Stimulated activated CD4-positive, alpha-beta T cell treated with anti-CD3 and anti-CD28 coated beads, Interleukin-2, amount 100 ng/mL, for 4 hours (primary cell): ENCODE results near the gene CADM1.

ENCODE experiments used
- DNase-seq: peaks from one replicate; pipeline ENCODE4 v3.0.0-alpha.2; 2020; ENCODE audit warnings: low read depth

The CADM1 gene

DNA sequence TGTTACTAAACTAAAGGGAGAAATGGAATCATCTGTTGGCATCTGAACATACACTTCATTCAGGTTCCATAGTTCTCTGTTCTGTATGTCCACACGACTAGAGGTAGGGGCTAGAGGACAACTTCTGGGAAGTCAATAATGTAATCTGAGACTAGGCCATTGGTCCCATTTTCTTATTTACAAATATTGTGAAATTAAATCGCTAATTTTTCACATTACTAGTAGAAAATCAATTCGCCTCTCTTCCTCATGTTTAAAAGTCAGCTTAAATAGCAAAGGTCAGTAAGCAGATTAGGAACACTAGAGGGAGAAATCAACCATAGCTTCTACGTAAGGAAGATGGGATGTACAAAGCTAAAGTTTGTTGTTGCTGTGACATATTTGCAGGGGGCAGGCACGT, 59.7 kb downstream of the CADM1 start:
- no peak for DNase-seq

DNA sequence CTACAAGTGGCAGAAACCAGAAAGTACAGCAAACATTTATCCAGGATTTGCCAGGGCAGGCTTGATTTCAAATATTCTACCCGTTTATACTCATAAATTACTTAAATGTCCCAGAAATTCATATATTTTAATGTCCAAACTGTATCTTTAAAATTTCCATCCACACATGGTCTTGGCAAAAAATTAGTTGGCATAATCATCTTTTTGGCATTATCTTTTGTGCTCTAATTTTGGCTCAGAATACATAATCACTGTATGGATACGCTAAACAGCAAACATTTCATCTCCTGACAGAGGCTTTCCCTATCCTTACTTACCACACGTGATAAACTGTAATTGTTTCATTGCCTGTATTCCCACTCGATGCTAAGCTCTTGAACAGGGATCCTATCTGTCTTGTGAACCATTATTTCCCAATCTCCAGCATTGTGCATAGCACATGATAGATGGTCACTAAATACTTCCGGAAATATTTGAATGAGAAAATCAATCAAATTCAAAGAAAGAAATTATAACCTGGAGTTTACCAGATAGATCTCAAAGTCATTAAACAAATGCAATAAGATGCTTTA, 64.2 kb downstream of the CADM1 start:
- DNase-seq = no peak

DNA sequence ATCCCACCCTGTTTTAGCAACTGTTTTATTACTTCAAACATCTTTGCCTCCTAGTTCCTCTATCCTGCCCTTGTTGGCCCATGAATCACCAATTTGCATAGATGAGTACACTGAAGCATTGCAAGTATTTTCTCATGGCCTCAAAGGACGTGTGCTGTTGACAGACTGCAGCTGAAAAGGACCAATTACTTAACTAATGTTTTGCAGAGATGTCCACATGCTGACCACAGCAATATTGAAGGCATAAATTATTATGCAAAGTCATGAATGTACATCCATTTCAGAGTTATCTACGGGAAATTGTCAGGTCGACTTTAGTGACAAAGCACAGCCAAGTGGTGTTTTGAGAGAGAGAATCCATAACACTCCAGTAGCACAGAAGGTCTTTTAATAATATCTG, 64.8 kb downstream of the CADM1 start:
- DNase-seq = no peak

DNA sequence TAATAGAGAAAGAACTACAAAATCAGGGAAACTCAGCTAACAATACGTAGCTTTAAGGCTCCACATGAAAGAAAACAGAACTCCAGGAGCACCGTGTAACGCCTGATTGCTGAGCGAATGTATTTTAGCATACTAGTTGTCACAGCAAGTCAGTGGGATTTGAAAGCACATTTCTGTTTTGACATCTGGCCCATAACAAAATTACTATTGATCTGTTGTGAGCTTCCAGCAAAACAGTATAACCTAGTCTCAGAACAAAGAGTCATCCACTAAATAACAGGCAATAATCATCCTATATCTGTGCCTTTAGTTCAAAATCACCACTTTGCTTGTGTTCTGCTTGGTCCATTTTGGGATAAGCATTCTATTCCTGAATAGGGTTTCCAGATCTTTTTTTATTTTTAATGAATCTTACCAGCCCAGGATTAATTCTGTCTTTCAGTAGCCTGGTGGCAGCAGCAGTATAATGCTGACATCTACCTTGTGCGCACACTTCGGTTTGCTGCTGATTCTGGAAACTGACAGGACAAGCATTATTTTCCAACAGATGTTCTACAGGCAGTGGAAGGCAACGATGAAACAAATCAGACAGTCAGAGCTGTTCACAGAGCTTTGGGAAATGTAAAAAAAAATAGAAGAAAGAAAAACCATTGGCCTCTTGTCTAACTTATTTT, 66.2 kb downstream of the CADM1 start:
- no peak for DNase-seq

DNA sequence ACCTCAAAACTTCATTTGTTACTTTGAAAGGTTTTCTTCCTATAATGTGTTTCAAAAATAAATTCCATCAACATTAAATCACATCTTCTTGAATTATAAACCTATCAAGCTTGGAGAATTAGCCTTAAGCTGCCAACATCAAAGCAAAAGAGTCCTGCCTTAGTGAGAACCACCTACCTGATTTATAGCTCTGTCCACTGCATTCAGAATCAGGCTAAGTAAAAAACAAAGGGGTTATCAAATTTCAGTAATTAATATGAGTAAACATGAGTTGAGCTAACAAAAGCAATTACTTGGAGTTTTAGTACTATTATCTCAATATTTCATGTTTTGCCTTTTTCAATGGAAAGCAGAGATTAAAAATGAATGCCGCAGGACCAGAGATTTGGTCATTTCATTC, 73.9 kb downstream of the CADM1 start:
- DNase-seq = no peak

DNA sequence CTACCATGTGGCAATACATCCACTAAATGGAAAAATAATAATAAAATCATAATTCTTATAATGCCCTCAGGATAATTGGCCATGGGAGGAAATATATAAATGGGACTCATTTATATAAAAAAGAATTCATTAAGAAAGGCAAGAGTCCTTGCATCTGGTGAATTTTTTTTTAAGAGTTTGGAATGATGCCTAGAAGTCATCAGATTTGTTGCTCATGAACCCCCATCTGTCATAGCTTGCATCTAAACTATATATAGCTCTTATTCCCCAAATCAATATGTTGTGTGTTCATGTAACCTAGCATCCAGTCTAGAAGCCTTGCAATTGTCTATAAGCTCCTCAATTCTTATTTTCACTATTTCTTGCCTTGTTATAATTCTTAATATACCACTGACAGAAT, 75.9 kb downstream of the CADM1 start:
- no peak for DNase-seq

DNA sequence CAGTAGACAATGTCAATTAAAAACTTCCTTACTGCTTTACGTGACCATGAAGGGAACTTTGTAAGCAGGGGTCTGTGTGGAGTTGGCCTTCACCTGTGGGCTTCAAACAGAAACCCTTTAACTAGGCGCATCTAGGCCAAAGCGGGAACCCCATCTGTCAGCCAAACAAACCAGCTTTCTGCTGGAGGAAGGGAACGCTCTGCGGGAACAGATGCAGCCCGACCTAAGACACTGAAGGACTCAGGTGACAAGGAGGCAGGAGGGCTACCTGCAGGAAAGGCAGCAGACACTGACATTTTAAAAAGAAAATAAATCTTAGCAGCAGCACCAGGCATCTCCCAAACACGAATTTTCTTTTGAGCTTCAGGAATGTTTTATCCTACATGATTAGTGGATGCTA, 78.4 kb downstream of the CADM1 start:
- DNase-seq = no peak

DNA sequence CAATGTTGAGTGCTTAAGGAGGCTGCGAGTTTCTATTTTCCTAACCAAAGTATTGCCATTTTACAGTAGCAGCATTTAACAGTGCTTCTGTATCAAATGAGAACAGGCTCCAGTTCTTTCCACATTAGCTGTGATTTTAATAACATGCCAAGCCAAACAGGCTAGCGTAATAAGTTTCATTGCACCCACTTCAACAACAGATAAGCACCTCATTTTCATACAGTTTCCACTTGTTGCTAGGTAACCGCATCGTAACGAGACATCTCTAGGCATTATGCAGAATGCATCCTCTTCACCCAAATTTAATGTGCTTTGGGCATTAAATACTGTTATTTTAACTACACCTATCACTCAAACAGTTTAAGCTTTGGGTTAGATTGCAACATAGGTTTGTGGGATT, 79.0 kb downstream of the CADM1 start:
- DNase-seq = no peak

DNA sequence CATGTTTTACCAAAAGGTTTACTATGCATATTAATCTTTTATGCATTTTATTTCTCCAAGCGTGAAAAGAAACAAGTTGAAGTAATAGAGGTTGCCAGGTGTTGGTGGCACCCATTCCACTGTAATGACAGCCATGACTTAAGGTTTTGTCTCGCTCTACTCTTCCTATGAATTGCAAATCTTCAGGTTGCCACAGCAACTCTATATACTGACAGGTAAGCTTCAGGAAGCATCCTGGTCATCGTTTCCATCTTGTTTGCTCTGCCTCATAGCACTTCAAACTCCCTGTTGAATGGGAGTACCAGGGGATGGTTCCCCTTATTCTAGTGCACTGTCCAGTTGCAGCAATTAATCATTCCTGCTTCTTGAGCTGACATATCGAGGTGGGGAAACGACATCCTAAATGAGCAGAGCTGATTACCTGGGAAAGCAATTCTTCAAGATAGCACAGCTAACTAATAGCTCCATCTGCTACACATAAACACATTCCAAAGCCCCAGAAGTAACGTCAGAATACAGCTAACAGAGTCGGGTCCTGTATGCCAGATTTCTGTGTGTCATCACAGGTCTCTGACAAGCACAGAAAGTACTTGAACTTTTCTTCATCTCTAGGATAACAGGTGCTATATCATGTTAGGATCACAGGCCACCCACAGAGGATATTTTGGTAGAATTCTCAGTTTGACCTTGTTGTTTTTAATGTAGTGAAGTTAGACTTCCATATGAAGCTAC, 80.3 kb downstream of the CADM1 start:
- no peak for DNase-seq

DNA sequence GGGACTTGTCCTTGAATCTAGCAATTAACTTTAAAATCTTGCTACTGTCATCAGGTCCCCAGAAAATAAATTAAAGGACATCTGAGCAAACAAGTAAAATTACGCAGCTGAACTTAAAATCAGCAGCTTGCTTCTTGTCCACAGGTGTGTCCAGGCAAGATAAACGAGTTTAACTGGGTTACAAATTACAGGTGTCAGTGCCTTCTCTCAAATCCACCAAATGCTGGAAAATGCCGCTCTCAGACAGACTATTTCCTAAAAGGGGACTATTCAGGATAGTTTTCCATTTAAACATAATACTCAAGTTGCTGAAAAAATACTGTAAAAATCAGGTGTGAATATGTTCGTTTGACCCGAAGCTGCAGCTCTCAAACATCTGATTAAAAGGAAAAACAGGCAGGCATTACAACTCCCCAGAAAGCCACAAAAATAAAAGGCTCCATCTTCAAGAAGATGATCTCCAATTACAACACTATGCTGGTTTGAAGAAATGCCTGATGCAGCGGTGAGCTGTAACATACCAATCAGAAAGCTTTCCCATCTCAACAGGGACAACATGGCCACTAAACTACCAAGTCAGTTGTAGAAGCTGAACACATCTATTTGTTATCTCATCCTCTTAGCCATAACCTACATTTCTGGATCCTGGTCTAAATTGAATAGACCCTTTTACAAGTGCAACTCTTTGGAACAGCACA, 82.1 kb downstream of the CADM1 start:
- no peak for DNase-seq

DNA sequence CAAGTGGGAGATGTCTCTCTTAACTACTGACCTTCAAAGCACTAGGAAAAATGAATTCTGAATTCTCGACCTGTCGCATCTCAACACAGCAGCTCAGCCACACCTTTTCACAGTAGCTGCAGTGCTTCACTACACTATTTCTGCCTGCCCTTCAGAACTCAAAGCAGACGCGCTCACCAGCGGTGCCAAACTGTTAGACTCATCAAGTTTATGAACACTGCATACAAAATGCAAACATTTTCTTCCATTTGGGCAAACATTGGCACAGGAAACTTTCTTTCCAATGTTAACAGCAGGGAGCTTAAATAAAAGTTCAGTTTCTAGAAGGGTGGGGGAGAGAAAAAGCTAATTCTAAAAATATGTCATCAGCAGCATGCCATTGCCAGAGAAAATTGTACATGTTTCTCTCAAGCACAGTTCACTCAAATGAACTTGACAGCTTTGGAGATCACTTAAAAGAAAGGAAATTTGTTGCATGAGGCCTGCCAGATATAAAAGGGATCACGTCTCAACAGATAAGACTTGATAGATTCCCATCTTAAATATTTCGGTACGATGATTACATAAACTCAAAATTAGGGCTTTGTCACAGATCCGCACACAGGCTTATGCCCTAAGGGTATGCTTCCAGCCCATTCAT, 82.7 kb downstream of the CADM1 start:
- no peak for DNase-seq

DNA sequence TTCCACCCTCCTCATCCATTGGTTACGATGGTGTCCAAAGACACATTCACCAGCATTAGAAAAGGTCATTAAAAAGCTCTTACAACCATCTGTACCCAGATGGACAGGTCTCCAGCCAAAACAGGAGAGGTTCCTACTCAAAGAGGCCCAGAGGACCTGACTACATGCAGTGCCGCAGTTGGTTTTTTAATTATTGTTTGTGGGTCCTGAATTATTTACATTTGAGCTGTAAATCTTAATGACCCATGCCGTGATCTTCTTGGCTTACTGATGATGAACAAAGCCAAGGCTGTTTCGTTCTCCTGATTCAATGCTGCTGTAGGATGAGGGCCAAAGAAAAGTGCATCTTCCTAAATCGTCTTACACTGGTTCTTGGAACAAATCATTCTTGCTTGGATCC, 83.7 kb downstream of the CADM1 start:
- DNase-seq = no peak

DNA sequence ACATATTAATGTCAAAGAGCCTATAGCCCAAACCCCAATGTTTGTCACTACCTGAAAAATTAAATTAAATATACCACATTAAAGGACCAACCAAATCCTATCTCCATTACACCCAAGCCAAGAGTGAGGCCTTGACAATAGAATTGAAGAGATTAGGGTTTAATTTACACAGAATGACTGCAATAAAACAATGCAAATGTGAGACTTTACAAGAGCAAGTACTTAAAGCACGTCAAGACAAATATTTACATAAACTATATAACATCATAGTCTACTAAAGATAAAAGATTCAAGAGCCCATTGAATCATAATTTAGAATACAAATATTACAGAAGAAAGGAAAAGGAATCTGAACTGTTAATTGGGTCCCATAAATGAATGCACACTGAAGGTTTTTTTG, 85.6 kb downstream of the CADM1 start:
- no peak for DNase-seq

DNA sequence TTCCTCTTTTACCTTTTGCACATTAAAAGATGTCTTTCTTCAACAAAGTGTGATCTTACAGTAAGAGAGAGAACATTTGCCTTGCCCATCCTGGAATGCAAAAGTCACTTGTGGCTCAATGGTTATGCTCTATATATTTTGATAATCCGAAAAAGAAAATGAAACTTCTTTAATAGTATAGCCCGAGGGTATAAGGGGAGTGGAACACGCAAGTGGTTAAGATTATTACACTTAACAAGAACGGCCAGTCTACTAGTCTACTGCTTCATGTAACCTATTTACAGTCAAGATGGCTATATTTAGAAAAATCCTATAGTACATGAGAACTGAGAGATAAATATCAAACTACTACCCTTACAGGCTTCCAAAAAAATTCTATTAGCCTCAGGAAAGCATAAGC, 86.1 kb downstream of the CADM1 start:
- DNase-seq = no peak

DNA sequence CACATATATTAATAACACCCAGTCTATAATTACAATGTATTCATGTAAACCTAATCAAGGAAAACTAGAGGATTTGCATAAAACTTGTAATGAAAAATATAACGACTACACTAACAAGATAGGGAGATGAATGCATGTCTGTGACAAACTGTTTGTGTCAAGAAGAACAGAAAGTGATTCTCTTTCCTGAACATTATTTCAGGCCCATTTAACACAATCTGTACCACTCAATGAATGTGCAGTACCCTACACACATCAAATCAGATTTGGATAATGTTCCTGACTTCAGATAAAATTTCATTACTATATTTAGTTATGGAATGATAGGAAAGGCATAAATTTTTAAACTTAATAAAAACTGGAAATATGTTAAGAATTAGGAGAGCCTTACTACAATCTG, 93.1 kb downstream of the CADM1 start:
- no peak for DNase-seq

DNA sequence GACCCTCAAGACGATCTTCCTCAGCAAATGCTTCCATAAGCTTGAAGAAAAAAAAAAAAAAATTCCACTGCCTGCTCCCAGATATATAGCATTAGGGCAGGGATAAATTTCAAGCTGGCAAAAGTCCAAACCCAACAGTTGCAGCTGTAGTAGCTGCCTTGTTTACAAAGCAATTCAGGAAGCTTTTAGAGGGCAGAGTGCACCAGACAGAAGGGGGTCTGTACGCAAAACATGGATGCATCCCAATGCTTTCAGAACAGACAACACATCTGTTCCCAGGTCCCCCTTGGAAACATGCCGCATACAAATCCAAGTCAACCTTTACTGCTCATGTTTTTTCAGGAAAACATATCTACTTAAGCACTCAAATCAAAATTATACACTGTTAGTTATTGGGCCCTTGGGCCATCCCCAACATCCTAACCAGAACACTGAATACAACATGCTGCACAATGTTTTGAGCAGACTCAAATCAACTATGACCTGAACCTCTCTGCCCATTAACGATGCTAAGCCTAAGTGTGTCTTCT, 94.5 kb downstream of the CADM1 start:
- DNase-seq = no peak

DNA sequence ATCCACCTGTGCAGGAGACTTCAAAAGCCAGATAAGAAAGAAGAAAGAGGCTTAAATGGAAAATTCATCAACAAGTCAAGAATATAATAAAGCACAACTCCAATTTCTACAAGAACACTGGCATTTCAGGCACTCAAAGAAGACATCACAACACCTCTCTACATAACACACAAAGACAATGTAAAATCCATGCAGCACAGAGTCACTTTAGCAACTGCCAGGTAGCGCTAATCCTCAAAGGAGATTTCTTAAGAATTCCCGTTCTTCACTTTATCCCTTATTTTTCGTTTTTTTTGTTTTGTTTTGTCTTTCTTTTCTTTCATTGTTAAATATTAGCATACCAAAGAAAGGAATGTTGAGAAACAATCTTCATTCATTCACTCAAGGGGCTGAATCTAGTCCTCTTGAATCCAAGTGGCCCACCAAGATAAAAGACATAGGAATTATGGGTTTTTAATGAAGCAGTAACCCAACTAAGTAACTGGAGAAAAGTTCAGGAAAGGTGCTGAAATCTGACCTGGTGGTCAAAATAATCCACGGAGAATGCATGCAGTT, 95.0 kb downstream of the CADM1 start:
- DNase-seq = no peak

DNA sequence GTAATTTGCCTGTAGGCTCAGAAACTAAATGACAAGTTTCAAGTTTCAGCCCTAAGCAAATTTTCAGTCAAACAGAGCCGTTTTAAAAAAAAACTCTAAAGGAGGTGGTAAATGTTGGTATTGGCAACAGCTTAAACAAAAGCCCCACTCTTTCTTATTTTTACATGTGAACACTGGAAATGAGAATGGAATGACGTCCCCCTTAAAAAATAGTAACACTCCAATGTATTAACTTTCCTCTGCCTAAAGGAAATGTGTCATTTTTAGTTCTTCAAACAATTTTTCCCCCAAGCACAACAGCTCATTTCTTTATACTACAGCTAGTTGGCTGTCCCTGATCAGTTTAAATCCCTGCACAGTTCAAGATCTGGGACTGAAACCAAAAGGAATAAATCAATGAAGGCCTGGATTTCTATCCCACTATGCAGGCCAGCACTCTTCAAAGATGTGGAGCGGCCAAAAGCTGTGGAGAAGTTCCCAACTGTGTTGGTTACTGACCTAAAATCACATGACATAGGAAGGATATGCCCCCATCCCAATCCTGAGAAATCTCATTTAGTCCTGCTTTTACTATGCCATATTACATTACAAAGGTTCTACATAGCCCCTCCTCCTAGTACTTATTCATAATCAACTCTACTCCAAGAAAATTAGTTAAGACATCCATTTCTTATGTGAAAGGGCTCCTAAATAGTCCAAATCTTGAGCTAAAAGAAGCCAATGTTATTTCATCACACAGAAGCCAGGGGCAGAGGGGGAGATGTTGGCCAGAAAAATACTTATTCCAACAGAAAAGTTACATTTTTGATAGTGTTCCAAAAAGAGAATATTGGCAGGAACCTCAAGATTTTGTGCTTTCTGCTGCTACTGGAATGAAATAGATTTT, 95.9 kb downstream of the CADM1 start:
- no peak for DNase-seq

DNA sequence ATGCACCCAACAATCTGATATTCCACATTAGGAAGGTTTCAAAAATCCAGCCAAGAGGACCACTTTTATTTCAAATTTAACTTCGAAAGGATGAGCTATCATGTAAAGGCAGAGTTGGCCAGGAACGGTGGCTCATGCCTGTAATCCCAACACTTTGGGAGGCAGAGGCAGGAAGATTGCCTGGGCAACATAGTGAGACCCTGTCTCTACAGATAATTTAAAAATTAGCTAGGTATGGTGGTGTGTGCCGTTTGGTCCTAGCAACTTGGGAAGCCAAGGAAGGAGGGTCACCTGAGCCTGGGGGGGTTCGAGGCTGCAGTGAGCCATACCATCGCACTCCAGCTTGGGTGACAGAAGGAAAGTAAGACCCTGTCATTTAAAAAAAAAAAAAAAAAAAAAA, 96.7 kb downstream of the CADM1 start:
- no peak for DNase-seq

DNA sequence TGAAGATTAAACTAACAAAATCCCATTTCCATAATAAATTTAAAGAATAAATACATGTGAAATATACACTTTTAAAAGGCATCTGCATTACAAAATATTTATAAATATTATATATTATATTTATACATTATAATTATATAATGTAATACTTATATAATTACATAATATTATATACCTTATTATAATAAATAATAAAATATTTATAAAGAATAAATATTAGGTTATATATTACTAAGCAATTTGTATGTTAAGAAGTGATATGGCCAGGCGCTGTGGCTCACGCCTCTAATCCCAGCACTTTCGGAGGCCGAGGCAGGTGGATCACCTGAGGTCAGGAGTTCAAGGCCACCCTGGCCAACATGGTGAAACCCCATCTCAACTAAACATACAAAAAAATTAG, 97.8 kb downstream of the CADM1 start:
- no peak for DNase-seq
